SHP77 treated with DMSO at 0.1 percent for 48 hours (cell line): ENCODE data around the gene LRBA.

Experiments
- DNase-seq: peaks from one replicate; lab custom pipeline; 2025; lab: John Stamatoyannopoulos, UW

Gene LRBA

DNA sequence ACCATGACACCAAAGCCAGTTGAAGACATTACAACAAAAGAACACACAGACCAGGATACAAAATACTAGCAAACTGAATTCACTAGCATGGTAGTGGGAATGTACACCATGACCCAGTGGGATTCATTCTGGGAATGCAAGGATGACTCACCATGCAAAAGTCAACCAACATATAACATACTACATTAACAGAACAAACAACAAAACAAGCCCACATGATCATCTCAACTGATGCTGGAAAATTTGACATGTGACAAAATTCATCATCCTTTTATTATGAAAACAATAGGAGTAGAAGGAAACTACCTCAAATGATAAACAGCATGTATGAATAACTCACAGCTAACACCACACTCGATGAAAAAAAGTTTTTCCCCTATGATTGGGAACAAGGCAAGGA is 746.6 kb downstream of the LRBA start:
- no peak for DNase-seq

DNA sequence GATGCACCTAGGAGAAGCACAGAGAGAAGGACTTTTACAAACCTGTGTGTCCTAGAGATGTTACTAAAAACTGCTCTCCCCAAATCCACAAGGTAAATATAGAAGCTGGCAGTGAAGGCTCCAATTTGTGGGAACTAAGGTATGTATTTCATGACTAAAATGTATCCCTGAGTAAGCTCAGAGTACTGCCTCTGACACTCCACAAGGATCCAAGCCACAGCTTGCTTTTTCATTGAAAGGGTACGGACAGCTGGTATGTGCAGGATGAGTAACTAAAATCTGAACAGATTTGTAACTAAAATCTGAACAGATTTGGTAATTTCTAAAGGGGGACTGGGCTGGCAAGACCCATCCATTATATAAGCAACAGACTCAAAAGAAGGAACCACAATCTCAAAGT is 749.3 kb downstream of the LRBA start:
- DNase-seq, result no peak

GRCh38 chr4:150264595-150265161 is 750.4 kb downstream of the LRBA start:
- DNase-seq, result no peak

DNA sequence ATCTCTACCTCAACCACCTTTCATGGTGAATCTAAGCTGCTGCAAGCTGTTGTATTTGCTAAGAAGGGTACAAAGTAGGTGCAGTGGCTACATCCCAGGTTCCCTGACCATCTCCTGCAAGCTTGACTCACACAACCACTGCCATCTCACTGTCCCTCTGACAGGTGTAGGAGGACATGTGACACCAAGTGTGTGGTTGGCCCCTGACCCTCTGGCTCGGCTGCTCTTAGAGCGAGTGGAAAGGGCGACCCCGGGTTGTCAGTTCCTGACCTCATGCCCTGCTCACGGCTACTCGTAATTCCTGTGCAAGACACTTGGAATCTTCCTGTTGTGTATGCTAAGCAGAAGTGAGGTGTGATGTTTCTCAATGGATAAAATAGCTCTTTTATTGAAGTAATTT is 752.5 kb downstream of the LRBA start:
- no peak for DNase-seq

DNA sequence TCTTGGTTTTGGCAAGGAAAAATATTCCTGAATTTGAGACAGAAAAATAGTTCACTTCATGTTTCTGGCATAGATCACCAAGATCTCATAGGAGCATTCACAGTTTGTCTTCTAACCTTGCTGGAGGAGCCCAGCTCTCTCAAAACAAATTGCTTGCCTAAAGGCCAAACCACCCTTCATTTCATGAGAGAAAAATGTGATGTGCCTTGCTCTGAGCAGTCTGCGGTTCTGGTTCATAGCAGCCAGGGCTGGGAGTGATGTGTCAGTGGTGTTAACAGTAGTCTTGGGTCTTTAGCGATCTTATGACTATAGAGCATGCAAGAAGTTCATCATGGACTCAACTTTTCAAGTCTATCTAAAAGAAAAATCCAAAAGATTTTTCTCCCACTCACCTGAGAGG is 753.5 kb downstream of the LRBA start:
- DNase-seq, result no peak

DNA sequence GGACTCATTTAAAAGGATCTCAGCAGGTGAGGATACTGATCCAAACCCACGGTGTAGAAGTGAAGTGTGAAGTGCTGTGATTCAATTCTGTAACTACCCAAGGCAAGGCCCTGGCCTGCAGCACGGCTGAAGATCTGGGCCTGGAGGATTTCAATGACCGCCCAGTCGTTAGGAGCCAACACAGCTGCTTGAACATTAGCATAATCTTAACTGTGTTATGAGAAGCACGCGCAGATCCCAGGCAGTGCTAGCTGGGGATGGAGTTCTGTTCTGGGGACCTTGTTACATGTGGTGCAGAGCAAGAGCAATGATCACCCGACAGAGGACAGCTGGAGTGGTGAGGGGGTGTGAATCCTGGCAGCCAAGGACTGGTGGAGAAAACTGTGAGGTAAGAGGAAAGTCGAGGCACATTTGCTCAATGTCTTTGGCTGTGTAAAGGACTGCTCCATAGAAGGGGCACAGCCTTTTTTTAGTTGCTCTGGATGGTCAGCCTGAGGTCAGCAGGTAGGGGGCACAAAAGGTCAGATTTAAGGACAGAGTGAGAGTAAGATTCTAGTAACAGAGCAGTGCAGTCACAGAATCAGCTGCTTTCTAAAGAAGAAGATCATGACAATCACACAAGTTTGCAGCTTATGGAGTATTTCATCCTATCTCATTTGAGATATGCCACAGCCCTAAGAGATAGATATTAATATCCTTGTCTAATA is 755.1 kb downstream of the LRBA start:
- DNase-seq, result no peak

- no peak for DNase-seq
Observed at GRCh38 chr4:150258569-150258968, 756.5 kb downstream of the LRBA start.

DNA sequence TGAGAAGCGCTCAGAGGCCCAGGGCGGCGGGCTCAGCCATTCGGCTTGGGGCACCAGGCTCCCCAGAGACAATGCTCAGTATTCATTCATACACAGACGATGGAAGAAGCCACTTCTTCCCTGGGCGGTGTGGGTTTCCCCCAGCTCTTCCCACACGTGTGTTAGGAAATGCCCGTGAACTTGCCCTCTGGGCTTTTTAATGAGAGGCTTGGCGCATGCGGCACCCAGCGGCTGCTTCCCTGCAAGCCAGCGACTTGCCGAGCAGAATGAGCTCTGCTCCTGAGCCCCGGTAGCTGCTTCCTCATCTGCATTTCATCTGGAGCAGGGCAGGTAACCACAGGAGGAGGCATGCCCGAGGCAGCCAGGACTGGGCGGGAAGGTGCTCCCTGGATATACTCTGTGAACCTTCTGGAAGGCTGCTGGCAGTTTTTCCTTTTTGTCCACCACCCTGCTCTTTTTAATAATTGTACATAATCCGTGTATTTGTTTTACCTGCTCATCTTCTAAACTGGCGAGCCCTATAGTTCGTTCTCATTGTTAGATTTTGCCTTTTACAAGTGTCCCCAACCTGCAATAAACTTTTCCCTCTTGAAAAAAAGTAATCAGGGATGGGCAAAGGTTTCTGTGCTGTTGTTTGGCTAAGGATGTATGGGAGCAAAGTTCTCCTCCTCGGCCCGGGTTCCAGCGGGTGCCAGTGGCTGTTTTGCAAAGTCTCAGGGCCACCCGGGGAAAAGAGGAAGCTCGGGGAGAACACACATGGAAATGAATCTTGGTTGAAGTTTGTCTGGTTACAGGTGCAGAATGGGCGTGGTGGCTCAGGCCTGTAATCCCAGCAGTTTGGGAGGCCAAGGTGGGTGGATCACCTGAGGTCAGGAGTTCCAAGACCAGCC is 758.0 kb downstream of the LRBA start:
- DNase-seq, result no peak

GRCh38 chr4:150256225-150256620 is 758.9 kb downstream of the LRBA start:
- no peak for DNase-seq

- no peak for DNase-seq
Observed at GRCh38 chr4:150255610-150256224, 759.4 kb downstream of the LRBA start.

GRCh38 chr4:150253965-150254630 is 761.0 kb downstream of the LRBA start:
- DNase-seq, result no peak

- no peak for DNase-seq
Observed at GRCh38 chr4:150253416-150253815, 761.7 kb downstream of the LRBA start.

GRCh38 chr4:150252741-150253140 is 762.3 kb downstream of the LRBA start:
- no peak for DNase-seq

GRCh38 chr4:150252306-150252705 is 762.8 kb downstream of the LRBA start:
- DNase-seq, result no peak

- no peak for DNase-seq
Observed at GRCh38 chr4:150251752-150252190, 763.3 kb downstream of the LRBA start.

GRCh38 chr4:150250998-150251651 is 764.0 kb downstream of the LRBA start:
- DNase-seq, result no peak

DNA sequence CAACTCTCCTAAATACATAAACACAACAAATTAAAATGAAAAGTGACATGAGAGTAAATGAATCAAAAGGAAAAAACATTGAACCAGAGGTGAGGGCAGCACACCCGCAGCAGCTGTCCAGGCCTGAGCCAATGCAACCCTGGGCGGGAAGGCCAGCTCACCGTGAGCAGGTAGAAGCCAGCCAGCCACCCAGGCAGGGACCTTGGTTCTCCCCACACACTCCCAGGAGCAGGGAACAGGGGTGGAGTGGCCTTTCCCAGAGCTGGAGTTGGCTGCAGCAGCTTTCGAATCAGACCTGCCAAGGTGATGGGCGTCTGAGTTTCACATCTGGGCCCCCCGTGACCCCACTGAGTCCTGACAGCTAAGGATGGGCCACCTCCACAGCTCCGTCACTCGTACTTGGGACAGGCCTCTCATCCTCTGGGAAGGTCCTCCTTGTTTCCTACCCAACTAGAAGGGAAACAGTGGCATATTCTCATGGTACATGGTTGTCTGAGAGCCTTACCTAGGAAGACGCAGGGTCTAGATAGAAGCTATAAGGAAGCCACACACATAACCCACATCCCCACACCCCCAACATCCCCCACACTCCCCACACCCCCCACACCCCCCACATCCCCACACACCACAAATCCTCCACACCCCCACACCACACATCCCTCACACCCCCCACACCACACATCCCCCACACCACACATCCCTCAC is 764.6 kb downstream of the LRBA start:
- no peak for DNase-seq

GRCh38 chr4:150248181-150248580 is 766.9 kb downstream of the LRBA start:
- no peak for DNase-seq

DNA sequence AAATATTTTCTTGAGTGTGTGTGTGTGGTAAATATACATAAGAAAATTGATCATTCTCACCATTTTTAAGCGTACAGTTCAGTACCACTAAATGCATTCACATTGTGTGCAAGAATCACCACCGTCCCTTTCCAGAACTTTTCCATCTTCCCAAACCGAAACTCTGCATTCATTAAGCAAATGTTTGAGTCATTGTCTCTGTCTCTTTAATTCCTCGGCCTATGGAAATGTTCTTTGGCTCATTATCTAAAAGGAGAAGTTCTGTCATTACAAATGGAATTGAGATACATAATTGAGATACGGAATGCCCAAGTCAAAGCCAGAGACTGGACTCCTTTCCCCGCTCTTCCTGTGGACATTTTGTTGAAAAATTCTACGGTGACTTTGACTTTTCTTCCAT is 767.9 kb downstream of the LRBA start:
- DNase-seq, result no peak

DNA sequence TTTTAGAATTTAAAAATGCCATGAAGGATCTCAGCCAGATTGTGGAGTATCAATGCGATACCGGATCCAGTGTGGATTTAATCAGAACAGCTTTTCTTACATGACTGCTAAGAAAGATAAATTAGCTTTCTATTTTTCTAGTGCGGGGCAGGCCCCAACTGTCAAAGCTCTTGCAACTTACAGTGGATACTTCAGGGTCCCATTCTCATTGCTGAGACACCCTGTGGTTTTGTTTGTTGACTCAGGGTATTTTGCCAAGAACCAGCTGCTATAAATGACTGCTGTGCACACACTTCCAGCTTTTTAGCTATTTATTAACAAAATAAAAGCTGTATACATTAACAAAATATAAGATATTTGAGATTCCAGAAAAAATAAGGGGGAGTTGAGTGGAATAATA is 770.5 kb downstream of the LRBA start:
- no peak for DNase-seq

DNA sequence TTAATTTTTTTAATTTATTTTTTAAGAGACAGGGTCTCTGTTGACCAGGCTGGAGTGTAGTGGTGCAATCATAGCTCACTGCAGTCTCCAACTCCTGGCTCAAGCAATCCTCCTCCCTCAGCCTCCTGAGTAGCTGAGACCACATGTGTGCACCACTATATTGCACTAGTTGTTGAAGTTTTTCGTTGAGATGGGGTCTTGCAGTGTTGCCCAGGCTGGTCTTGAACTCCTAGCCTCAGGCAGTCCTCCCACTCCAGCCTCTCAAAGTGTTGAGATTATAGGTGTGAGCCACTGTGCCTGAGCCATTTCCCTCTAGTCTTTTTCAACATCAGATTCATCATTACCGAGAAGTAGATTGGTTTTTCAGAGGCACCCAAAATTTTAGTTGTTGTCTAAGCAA is 771.2 kb downstream of the LRBA start:
- no peak for DNase-seq
